Type B pancreatic cell (in vitro differentiated cells): ENCODE measurements around the gene ARHGDIA. TPM values are rescaled to one million over a fixed set of nuclear protein-coding genes. Genes with fewer than 3 reads are reported as not detected.

Source experiments
- DNase-seq: peaks from one replicate; pipeline ENCODE4 v3.0.0; 2021; ENCODE audit warnings: mixed read lengths; ENCODE audit not compliant: unreplicated experiment; ENCODE audit errors: extremely low spot score
- H3K27ac Mint-ChIP-seq: 2 replicates; pipeline ENCODE4 v1.8.0; 2021; ENCODE audit warnings: mild to moderate bottlenecking, mixed read lengths
- H3K27me3 Mint-ChIP-seq: 2 replicates; pipeline ENCODE4 v1.8.0; 2021; ENCODE audit warnings: mixed read lengths
- H3K36me3 Mint-ChIP-seq: 2 replicates; pipeline ENCODE4 v1.8.0; 2021; ENCODE audit warnings: mixed read lengths
- H3K4me1 Mint-ChIP-seq: one replicate; pipeline ENCODE4 v1.8.0; 2021; ENCODE audit warnings: mixed read lengths; ENCODE audit not compliant: unreplicated experiment
- H3K4me3 Mint-ChIP-seq: 2 replicates; pipeline ENCODE4 v1.8.0; 2021; ENCODE audit warnings: mild to moderate bottlenecking, mixed read lengths
- H3K9me3 Mint-ChIP-seq: 2 replicates; pipeline ENCODE4 v1.8.0; 2021; ENCODE audit warnings: mixed read lengths
- total RNA-seq: library from RNA; stranded (reverse); gene quantifications from 2 replicates; pipeline ENCODE4 v1.2.1, GENCODE V29; 2021; ENCODE audit warnings: low replicate concordance
- TF ChIP-seq, protein P1 (sequence below): fragments of 200-600 bp; sonication (generic); conservative IDR thresholded peaks from 2 replicates; pipeline ENCODE4 v1.5.0; 2021; ENCODE audit warnings: antibody characterized with exemption, mild to moderate bottlenecking

ARHGDIA gene
- total RNA-seq, 1 donor from 2014 or later, result 250 TPM

DNA sequence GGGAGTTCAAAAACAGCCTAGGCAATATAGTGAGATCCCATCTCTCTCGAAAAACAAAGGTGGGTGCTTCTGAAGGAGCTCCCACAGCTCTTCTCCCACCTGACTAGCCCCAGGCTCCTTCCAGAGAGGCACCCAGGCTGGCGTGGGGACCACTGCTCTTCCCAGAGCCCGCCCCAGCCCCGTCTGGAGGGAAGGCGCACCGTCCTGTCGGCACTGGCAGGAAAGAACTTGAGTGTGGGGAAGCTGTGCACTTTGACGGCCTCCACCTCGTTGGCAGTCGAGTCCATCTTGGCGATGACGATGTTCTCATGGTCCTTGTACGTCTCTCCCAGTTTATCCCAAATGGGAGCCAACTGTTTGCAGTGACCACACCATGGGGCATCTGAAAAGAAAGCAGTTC is 25.8 kb downstream of the ARHGDIA start:
- no peak overlapping the region for H3K27ac Mint-ChIP-seq
- no peaks in the 10 kb centered on the region for H3K27me3 Mint-ChIP-seq
- H3K36me3 Mint-ChIP-seq, result peaks cover 3% of the 10 kb centered on the region
- no peaks in the 10 kb centered on the region for H3K9me3 Mint-ChIP-seq
- H3K4me1 Mint-ChIP-seq, result no peaks in the 10 kb centered on the region
- TF ChIP-seq, protein P1, sequence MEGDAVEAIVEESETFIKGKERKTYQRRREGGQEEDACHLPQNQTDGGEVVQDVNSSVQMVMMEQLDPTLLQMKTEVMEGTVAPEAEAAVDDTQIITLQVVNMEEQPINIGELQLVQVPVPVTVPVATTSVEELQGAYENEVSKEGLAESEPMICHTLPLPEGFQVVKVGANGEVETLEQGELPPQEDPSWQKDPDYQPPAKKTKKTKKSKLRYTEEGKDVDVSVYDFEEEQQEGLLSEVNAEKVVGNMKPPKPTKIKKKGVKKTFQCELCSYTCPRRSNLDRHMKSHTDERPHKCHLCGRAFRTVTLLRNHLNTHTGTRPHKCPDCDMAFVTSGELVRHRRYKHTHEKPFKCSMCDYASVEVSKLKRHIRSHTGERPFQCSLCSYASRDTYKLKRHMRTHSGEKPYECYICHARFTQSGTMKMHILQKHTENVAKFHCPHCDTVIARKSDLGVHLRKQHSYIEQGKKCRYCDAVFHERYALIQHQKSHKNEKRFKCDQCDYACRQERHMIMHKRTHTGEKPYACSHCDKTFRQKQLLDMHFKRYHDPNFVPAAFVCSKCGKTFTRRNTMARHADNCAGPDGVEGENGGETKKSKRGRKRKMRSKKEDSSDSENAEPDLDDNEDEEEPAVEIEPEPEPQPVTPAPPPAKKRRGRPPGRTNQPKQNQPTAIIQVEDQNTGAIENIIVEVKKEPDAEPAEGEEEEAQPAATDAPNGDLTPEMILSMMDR, result no peak
- H3K4me3 Mint-ChIP-seq, result no peak overlapping the region
- DNase-seq, result no peak

DNA sequence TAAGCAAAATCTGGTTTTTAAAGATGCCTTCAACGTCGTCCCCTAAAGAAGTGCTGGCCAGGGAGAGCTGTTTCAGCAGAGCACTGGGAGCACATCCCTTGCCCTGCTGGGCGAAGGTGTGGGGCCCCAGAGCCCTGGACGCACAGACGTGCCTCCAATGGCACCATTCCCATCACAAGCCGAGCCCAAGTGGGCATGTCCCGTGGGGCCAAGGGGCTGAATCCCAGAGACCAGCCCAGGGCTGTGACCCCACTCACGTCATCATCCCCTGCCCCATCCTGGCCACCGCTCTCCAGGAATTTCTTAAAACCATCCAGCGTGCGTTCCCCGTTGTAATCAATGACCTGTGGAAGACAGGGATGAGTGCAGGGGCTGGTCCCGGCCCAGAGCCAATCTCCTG is 26.2 kb downstream of the ARHGDIA start:
- Mint-ChIP-seq H3K27me3 (no peaks in the 10 kb centered on the region), H3K4me3 (no peak overlapping the region), H3K27ac (no peak overlapping the region)

DNA sequence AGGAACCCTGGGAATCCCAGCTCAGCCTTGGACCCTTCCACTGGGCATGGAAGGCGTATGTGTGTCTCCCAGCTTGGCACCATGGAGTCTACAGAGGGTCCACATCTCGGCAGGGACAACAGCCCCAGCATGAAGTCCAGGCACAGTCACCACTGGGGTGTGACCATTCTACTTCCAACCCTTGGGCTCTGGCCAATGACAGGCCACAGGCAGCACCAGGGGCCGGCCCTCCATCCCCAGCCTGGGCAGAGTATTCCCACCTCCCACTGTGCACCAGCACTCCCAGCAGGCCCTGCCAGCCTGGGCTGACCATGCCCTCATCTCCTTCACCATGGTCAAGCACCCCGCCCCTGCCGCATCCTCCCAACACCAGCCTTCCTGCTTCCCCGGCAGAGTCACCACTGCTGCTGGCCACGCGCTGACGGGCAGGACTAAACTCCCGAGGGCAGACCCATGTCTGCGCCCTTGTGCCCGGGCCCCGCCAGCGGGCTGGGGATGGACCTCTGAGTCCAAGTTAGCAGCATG is 26.7 kb downstream of the ARHGDIA start:
- Mint-ChIP-seq H3K36me3 (peaks cover 3% of the 10 kb centered on the region), H3K4me1 (no peaks in the 10 kb centered on the region), H3K27me3 (no peaks in the 10 kb centered on the region), H3K9me3 (no peaks in the 10 kb centered on the region), H3K4me3 (no peak overlapping the region), H3K27ac (no peak overlapping the region)
- TF ChIP-seq, protein P1, result no peak
- no peak for DNase-seq

More for the DNA sequence above, 26.2 kb downstream of the ARHGDIA start:
- TF ChIP-seq, protein P1, result no peak
- H3K4me1 Mint-ChIP-seq, result no peaks in the 10 kb centered on the region
- H3K36me3 Mint-ChIP-seq, result peaks cover 3% of the 10 kb centered on the region
- H3K9me3 Mint-ChIP-seq, result no peaks in the 10 kb centered on the region
- DNase-seq, result no peak

DNA sequence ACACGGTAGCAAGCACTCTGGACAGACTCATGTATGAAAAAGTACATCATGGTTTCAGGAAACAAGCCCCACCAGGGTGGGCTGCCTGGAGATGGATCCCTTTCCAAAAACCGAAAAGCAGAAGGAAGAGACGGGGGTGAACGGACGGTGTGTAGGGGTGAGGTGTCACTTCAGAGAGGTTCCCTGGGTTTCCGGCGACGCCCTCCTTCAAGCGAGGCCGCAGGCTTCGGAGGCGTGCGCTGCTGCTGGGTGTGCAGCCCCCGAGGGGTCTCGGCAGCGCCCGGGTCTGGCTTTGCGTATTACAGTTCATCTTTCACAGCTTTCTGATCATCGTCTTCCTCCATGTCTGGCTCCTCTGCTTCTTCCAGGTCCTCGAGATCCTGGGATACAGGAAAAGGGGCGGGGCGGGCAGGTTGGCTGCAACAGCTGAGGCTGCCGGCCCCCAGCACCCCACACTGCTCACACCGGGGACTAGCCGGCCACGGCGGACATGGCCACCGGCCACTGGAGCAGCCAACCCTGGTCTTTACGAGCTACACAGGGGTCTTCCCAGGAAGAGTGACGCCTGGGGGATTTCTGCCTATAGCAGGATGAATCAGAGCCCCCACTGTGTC is 27.3 kb downstream of the ARHGDIA start:
- no peak for DNase-seq
- TF ChIP-seq, protein P1, result no peak
- H3K36me3 Mint-ChIP-seq, result peaks cover 3% of the 10 kb centered on the region
- H3K9me3 Mint-ChIP-seq, result no peaks in the 10 kb centered on the region
- H3K27ac Mint-ChIP-seq, result no peak overlapping the region
- no peaks in the 10 kb centered on the region for H3K4me1 Mint-ChIP-seq
- no peaks in the 10 kb centered on the region for H3K27me3 Mint-ChIP-seq
- H3K4me3 Mint-ChIP-seq, result no peak overlapping the region

DNA sequence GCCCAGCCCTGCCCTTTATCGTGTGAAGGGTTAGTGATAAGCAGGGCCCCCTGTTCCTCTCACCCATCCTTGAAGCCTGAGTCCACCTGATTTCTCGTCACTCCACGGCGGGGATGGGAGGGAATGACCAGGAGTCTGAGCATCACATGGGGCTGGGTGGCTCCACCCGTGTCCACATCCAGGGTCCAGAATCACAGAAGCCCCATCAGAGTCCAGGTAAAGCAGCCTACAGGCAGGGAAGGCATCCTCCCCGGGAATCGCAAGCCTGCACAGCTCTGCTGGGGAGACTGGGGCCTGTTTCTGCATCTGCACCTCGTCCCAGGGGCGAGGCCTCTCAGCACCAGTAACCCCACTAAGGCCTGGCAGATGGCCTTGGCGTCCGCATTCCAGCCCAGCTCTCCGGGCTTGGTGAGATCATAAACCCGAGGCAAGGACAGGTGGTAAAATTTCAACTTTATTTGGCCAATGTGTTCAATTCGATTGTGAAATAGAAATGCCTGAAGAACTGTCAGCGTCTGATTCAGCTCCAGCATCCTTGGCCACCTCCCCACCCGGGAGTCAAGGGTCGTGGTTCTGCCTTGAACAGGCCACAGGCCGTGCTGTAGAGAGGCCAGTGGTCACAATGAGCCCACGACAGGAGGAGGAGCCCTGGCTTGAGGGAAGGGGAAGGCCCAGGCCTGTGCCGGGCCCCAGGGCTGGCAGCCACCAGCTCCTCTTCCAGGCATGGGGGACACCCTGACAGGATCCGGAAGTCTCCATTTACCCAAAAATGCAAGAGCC is 28.2 kb downstream of the ARHGDIA start:
- TF ChIP-seq, protein P1, result no peak
- Mint-ChIP-seq H3K36me3 (peaks cover 3% of the 10 kb centered on the region), H3K9me3 (no peaks in the 10 kb centered on the region), H3K4me1 (no peaks in the 10 kb centered on the region), H3K27ac (no peak overlapping the region), H3K27me3 (no peaks in the 10 kb centered on the region), H3K4me3 (no peak overlapping the region)
- no peak for DNase-seq
